ENCODE data around the gene DCUN1D3.

DCUN1D3 gene

DNA sequence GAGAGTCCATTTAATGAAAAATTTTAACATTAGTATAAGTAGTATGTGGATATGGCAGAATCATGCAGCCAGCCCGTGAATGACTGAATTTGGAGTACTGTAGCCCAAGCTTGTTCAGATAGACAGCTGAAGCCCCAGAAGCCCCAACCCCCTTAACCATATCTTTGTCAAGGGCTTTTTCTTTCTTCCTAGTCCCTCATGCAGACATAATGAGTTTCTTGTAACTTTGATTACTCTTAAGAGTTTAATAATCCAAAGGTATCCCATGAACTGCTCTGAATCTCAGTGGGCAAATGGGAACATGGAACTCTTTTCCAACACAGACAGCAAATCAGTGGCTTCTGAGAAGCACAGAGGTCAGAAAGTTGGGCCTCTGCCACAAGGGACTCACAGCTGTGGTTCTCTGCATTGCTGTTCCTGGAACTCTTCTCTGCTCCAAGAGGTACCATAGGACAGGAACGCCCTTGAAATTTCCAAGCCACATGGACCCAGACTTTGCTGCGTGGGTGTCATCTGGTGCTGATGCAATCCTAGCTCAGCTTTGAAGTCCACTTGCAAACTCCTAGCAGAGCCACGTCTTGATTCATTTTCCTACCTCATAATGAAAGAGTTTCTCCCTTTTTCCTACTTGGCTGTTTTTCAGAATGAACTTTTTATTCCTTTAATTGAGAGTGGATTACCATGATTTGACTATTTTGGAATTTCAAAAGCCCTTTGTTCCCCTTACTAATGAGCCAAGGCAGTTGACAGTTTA lies 18.5 kb upstream of the DCUN1D3 start:
- in situ Hi-C loops (cut with HindIII; ENCODE audit: low pct_ligation_motif_present, low sequenced_read_pairs) = no loop called here
- Histone ChIP-seq H3K36me3 (replicated peaks) (no peaks in the 10 kb centered on the region), H3K27me3 (replicated peaks) (no peaks in the 10 kb centered on the region), H3K4me3 (ENCODE audit: low read depth, low read length) (no peak overlapping the region), H3K27ac (no peak overlapping the region)
- TF ChIP-seq, protein P1, sequence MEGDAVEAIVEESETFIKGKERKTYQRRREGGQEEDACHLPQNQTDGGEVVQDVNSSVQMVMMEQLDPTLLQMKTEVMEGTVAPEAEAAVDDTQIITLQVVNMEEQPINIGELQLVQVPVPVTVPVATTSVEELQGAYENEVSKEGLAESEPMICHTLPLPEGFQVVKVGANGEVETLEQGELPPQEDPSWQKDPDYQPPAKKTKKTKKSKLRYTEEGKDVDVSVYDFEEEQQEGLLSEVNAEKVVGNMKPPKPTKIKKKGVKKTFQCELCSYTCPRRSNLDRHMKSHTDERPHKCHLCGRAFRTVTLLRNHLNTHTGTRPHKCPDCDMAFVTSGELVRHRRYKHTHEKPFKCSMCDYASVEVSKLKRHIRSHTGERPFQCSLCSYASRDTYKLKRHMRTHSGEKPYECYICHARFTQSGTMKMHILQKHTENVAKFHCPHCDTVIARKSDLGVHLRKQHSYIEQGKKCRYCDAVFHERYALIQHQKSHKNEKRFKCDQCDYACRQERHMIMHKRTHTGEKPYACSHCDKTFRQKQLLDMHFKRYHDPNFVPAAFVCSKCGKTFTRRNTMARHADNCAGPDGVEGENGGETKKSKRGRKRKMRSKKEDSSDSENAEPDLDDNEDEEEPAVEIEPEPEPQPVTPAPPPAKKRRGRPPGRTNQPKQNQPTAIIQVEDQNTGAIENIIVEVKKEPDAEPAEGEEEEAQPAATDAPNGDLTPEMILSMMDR (IDR thresholded peaks at IDR 0.05; ENCODE audit: low read depth, low read length, missing control alignments) = no peak
- DNase-seq = no peak

DNA sequence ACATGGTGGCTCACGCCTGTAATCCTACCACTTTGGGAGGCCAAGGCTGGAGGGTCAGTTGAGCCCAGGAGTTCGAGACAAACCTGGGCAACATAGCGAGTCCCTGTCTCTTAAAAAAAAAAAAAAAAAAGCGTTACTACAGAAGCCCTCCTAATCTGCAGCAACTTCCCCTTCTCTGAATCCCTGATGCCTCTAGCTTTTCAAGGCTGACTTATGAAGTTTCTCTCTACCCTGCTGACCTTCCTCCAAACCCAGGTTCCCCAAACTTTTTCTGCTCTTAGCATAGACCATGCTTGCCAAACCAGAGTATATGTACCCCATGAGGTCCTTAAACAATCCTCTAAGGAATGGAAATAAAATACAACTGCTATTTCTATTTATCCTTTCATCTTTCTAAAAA lies 16.8 kb upstream of the DCUN1D3 start:
- no peak for DNase-seq
- Histone ChIP-seq H3K27ac (no peak overlapping the region), H3K27me3 (replicated peaks) (no peaks in the 10 kb centered on the region), H3K4me3 (ENCODE audit: low read depth, low read length) (no peak overlapping the region), H3K36me3 (replicated peaks) (no peaks in the 10 kb centered on the region)
- TF ChIP-seq, protein P1 (IDR thresholded peaks at IDR 0.05; ENCODE audit: low read depth, low read length, missing control alignments) = no peak
- in situ Hi-C loops (cut with HindIII; ENCODE audit: low pct_ligation_motif_present, low sequenced_read_pairs) = no loop called here

DNA sequence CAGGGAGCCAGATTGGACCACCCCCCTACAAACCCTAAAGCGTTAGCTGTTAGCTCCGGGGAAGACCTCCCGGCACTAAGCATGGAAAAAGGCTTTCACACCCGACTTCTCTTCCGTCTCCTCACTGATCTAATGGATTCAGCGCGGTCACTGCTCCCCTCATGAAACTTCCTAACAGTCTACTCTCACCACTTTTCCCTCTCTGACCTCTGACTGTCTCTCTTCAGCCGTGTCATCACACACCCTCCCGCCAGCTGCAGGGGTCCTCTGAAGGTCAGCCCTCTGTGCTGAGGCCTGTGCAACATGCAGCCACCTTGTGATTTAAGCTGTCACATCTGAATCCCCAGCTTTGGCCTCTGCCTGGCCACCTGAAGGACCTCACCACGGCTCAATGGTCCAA lies 16.1 kb upstream of the DCUN1D3 start:
- H3K27ac ChIP-seq = no peak overlapping the region
- H3K27me3 ChIP-seq (replicated peaks) = no peaks in the 10 kb centered on the region
- in situ Hi-C loops (cut with HindIII; ENCODE audit: low pct_ligation_motif_present, low sequenced_read_pairs) = no loop called here
- DNase-seq = no peak
- H3K36me3 ChIP-seq (replicated peaks) = no peaks in the 10 kb centered on the region
- H3K4me3 ChIP-seq (ENCODE audit: low read depth, low read length) = no peak overlapping the region
- TF ChIP-seq, protein P1 (IDR thresholded peaks at IDR 0.05; ENCODE audit: low read depth, low read length, missing control alignments) = no peak

DNA sequence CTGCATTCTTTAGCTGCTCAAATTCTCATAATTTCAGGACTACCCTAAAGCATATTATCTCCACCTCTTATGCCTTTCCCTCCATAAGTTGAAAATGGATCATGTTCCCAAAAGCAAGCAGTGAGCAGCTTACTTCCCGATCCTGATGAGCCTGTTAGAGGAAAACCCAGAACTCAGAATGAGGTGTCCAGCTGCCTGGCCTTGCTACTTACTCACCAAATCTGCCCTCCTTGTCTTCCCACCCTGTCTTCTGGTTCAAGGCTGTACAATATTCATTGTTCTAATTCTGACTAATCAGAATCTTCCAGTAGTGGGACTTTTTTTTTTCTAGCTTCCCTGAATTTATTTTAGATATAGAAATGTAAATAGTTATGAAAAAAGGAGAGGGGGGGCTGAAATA lies 11.2 kb upstream of the DCUN1D3 start:
- Histone ChIP-seq H3K27me3 (replicated peaks) (no peaks in the 10 kb centered on the region), H3K27ac (peak overlapping the region; percentile 92), H3K36me3 (replicated peaks) (no peaks in the 10 kb centered on the region), H3K4me3 (ENCODE audit: low read depth, low read length) (no peak overlapping the region)
- peak; percentile 43 for DNase-seq
- in situ Hi-C loops (cut with HindIII; ENCODE audit: low pct_ligation_motif_present, low sequenced_read_pairs) = no loop called here
- TF ChIP-seq, protein P1 (IDR thresholded peaks at IDR 0.05; ENCODE audit: low read depth, low read length, missing control alignments) = no peak

- in situ Hi-C loops (cut with HindIII; ENCODE audit: low pct_ligation_motif_present, low sequenced_read_pairs) = no loop called here
- TF ChIP-seq, protein P1 (IDR thresholded peaks at IDR 0.05; ENCODE audit: low read depth, low read length, missing control alignments) = no peak
- peak; percentile 65 for DNase-seq
- Histone ChIP-seq H3K4me3 (ENCODE audit: low read depth, low read length) (no peak overlapping the region), H3K36me3 (replicated peaks) (no peaks in the 10 kb centered on the region), H3K27ac (peak overlapping the region; percentile 92), H3K27me3 (replicated peaks) (no peaks in the 10 kb centered on the region)
Observed at GRCh38 chr16:20910781-20911321, 10.7 kb upstream of the DCUN1D3 start.
